ENCODE data around the gene CDC6.

The CDC6 gene

GRCh38 chr17:40328386-40328766 is 40.7 kb downstream of the CDC6 start:
- peaks cover 12% of the 10 kb centered on the region for H3K79me2 ChIP-seq
- peaks cover 48% of the 10 kb centered on the region for H3K4me1 ChIP-seq
- peak overlapping the region; percentile 27 for H3K27ac ChIP-seq
- no peak for TF ChIP-seq CTCF (IDR thresholded peaks at IDR 0.05)
- no peak overlapping the region for H3K4me3 ChIP-seq (ENCODE audit: low read depth, low read length)
- H3K36me3 ChIP-seq (ENCODE audit: control insufficient read depth, insufficient read depth, low read length), result no peaks in the 10 kb centered on the region
- H3K27me3 ChIP-seq (ENCODE audit: control insufficient read depth, insufficient read depth, low read length), result no peaks in the 10 kb centered on the region
- no peak overlapping the region for H3K9ac ChIP-seq
- no peak overlapping the region for H2AFZ ChIP-seq
- H3K4me2 ChIP-seq (ENCODE audit: low read length), result no peak overlapping the region
- no peaks in the 10 kb centered on the region for H3K9me3 ChIP-seq (ENCODE audit: control insufficient read depth, low read length)

GRCh38 chr17:40329839-40330794 is 42.4 kb downstream of the CDC6 start:
- peak overlapping the region; percentile 71 for H3K27ac ChIP-seq
- no peaks in the 10 kb centered on the region for H3K9me3 ChIP-seq (ENCODE audit: control insufficient read depth, low read length)
- H3K27me3 ChIP-seq (ENCODE audit: control insufficient read depth, insufficient read depth, low read length), result no peaks in the 10 kb centered on the region
- TF ChIP-seq CTCF (IDR thresholded peaks at IDR 0.05), result no peak
- H3K36me3 ChIP-seq (ENCODE audit: control insufficient read depth, insufficient read depth, low read length), result no peaks in the 10 kb centered on the region
- H2AFZ ChIP-seq, result no peak overlapping the region
- peaks cover 23% of the 10 kb centered on the region for H3K79me2 ChIP-seq
- H3K4me2 ChIP-seq (ENCODE audit: low read length), result peak overlapping the region; percentile 24
- no peak overlapping the region for H3K9ac ChIP-seq
- H3K4me3 ChIP-seq (ENCODE audit: low read depth, low read length), result no peak overlapping the region
- peaks cover 55% of the 10 kb centered on the region for H3K4me1 ChIP-seq

- H3K9me3 ChIP-seq (ENCODE audit: control insufficient read depth, low read length), result no peaks in the 10 kb centered on the region
- H3K9ac ChIP-seq, result no peak overlapping the region
- peak overlapping the region; percentile 24 for H3K4me2 ChIP-seq (ENCODE audit: low read length)
- no peaks in the 10 kb centered on the region for H3K36me3 ChIP-seq (ENCODE audit: control insufficient read depth, insufficient read depth, low read length)
- no peak overlapping the region for H3K4me3 ChIP-seq (ENCODE audit: low read depth, low read length)
- no peak overlapping the region for H2AFZ ChIP-seq
- TF ChIP-seq CTCF (IDR thresholded peaks at IDR 0.05), result no peak
- H3K27ac ChIP-seq, result peak overlapping the region; percentile 71
- H3K4me1 ChIP-seq, result peaks cover 55% of the 10 kb centered on the region
- H3K27me3 ChIP-seq (ENCODE audit: control insufficient read depth, insufficient read depth, low read length), result no peaks in the 10 kb centered on the region
- peaks cover 26% of the 10 kb centered on the region for H3K79me2 ChIP-seq
These were observed 43.3 kb downstream of the CDC6 start for GRCh38 chr17:40330850-40331470.

GRCh38 chr17:40331743-40332641 is 44.3 kb downstream of the CDC6 start:
- Histone ChIP-seq H3K4me1 (peaks cover 46% of the 10 kb centered on the region), H3K79me2 (peaks cover 27% of the 10 kb centered on the region), H2AFZ (peak overlapping the region; percentile 76), H3K27me3 (ENCODE audit: control insufficient read depth, insufficient read depth, low read length) (no peaks in the 10 kb centered on the region), H3K4me3 (ENCODE audit: low read depth, low read length) (no peak overlapping the region), H3K9ac (no peak overlapping the region), H3K27ac (peak overlapping the region; percentile 71), H3K9me3 (ENCODE audit: control insufficient read depth, low read length) (no peaks in the 10 kb centered on the region), H3K4me2 (ENCODE audit: low read length) (peak overlapping the region; percentile 2), H3K36me3 (ENCODE audit: control insufficient read depth, insufficient read depth, low read length) (no peaks in the 10 kb centered on the region)
- TF ChIP-seq CTCF (IDR thresholded peaks at IDR 0.05), result no peak

All from parathyroid adenoma (tissue), 2 donors.